Stimulated activated naive CD8-positive, alpha-beta T cell treated with anti-CD3 and anti-CD28 coated beads, Interleukin-15, amount 100 ng/mL, for 72 hours (primary cell): ENCODE results near the gene IL36B.
A peak's percentile ranks its signal among the peaks of the same experiment; 100 is the strongest.

Experiments
- ATAC-seq: fragments of 150-1000 bp; cut with Tn5 transposase; 2 replicates; pipeline ENCODE4 v1.10.0; 2021; ENCODE audit warnings: mild to moderate bottlenecking, moderate library complexity
- DNase-seq, 2 donors: peaks; one replicate each; pipeline ENCODE4 v3.0.0; 2021 to 2022
- H3K27ac Mint-ChIP-seq, 2 donors: one replicate each; pipeline ENCODE4 v1.8.0; 2022; ENCODE audit warnings: mild to moderate bottlenecking in 2 of 2, mixed read lengths in 2 of 2, moderate library complexity in 2 of 2
- H3K27me3 Mint-ChIP-seq: one replicate; pipeline ENCODE4 v1.8.0; 2022; ENCODE audit warnings: mixed read lengths
- H3K4me1 Mint-ChIP-seq: one replicate; pipeline ENCODE4 v1.8.0; 2022; ENCODE audit warnings: mild to moderate bottlenecking, mixed read lengths
- H3K4me3 Mint-ChIP-seq, 2 donors: one replicate each; pipeline ENCODE4 v1.8.0; 2022; ENCODE audit warnings: mild to moderate bottlenecking in 2 of 2, mixed read lengths in 2 of 2, moderate library complexity in 1 of 2
- H3K9me3 Mint-ChIP-seq, 2 donors: one replicate each; pipeline ENCODE4 v1.8.0; 2022; ENCODE audit warnings: mixed read lengths in 2 of 2

The IL36B gene

GRCh38 chr2:113064898-113065297 is 12.2 kb upstream of the IL36B start:
- Mint-ChIP-seq H3K27me3 (no peaks in the 10 kb centered on the region), H3K4me3 (no peak overlapping the region), H3K9me3 (peaks cover 7 to 8% of the 10 kb centered on the region in 2 donors), H3K27ac (no peak overlapping the region), H3K4me1 (no peaks in the 10 kb centered on the region)
- DNase-seq (no peak), ATAC-seq (no peak)

DNA sequence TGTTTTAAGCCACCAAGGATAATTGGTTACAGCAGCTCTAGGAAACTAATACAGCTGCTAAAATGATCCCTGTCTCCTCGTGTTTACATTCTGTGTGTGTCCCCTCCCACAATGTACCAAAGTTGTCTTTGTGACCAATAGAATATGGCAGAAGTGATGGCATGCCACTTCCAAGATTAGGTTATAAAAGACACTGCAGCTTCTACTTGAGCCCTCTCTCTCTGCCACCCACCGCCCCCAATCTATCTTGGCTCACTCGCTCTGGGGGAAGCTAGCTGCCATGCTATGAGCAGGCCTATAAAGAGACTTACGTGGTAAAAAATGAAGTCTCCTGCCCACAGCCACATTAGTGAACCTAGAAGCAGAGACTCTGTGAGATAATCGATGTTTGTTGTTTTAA is 11.6 kb upstream of the IL36B start:
- Mint-ChIP-seq H3K4me1 (no peaks in the 10 kb centered on the region), H3K27ac (no peak overlapping the region), H3K9me3 (peaks cover 7 to 8% of the 10 kb centered on the region in 2 donors), H3K4me3 (no peak overlapping the region), H3K27me3 (no peaks in the 10 kb centered on the region)
- ATAC-seq (no peak), DNase-seq (no peak)

GRCh38 chr2:113061896-113062770 is 9.5 kb upstream of the IL36B start:
- Mint-ChIP-seq H3K27ac (no peak overlapping the region), H3K27me3 (no peaks in the 10 kb centered on the region), H3K9me3 (peaks cover 3 to 7% of the 10 kb centered on the region in 2 donors), H3K4me1 (no peaks in the 10 kb centered on the region), H3K4me3 (no peak overlapping the region)
- no peak for ATAC-seq
- no peak for DNase-seq

GRCh38 chr2:113061241-113061640 is 8.6 kb upstream of the IL36B start:
- Mint-ChIP-seq H3K27ac (no peak overlapping the region), H3K4me1 (no peaks in the 10 kb centered on the region)

DNA sequence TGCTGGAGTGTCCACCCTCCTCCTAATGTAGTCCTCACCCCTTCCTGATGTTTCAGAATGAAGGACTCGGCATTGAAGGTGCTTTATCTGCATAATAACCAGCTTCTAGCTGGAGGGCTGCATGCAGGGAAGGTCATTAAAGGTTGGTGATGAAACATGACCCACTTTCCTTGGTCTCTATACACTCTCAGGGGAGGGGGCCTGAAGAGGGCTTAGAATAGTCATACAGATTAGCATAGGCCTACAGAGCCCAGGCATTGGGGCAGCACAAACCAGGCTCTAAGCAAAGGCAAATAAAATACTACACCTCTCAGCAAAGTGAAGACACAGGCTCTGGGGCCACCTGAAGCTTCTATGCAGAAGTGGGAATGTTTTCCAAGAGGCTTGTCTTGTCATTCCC is 8.1 kb upstream of the IL36B start:
- H3K4me1 Mint-ChIP-seq = no peaks in the 10 kb centered on the region
- H3K4me3 Mint-ChIP-seq = no peak overlapping the region
- no peak for ATAC-seq
- no peak overlapping the region for H3K27ac Mint-ChIP-seq
- H3K27me3 Mint-ChIP-seq = no peaks in the 10 kb centered on the region
- DNase-seq = no peak
- H3K9me3 Mint-ChIP-seq = peaks cover 2 to 7% of the 10 kb centered on the region in 2 donors

More at GRCh38 chr2:113061241-113061640, 8.6 kb upstream of the IL36B start:
- Mint-ChIP-seq H3K9me3 (peaks cover 0 to 2% of the 10 kb centered on the region in 2 donors), H3K27me3 (no peaks in the 10 kb centered on the region), H3K4me3 (no peak overlapping the region)
- no peak for DNase-seq
- ATAC-seq = no peak

DNA sequence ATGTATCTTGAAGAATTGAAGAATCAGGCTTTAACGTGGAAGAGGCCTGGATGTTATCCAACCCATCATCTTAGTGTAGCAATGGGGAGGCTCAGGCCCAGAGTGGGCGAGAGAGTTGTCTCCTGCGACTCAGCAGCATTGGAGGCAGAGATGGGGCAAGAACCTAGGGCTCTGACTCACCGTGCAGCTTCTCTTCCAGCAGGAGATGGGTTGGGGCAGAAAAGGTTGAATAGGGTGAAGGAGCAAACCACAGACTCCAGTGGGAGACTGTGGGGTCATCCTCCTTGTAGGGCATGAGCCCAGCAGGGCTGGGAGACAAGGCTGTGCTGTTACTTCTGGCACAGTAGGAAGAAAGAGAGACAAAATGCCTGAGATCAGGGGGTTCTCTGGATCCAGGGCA is 7.7 kb upstream of the IL36B start:
- H3K4me3 Mint-ChIP-seq = no peak overlapping the region
- no peaks in the 10 kb centered on the region for H3K4me1 Mint-ChIP-seq
- H3K9me3 Mint-ChIP-seq = peaks cover 6 to 11% of the 10 kb centered on the region in 2 donors
- no peak for DNase-seq
- H3K27me3 Mint-ChIP-seq = no peaks in the 10 kb centered on the region
- no peak overlapping the region for H3K27ac Mint-ChIP-seq
- no peak for ATAC-seq

- Mint-ChIP-seq H3K27me3 (no peaks in the 10 kb centered on the region), H3K27ac (peak within 1 kb of the TSS in 1 of 2 donors; percentile 55), H3K9me3 (peaks cover 14 to 22% of the 10 kb centered on the region in 2 donors), H3K4me3 (no peak within 1 kb of the TSS), H3K4me1 (no peaks in the 10 kb centered on the region)
- DNase-seq (no peak), ATAC-seq (no peak)
These were observed 6.6 kb upstream of the IL36B start, which contains the start of gene IL36RN for GRCh38 chr2:113058998-113059960. Gene IL36RN, plus strand, starts transcription at chr2:113059198. Its CDS starts 241 bp downstream, at chr2:113059439.

- peak overlapping the region in 1 of 2 donors; percentile 55 for H3K27ac Mint-ChIP-seq
- no peak for DNase-seq
- H3K9me3 Mint-ChIP-seq = peaks cover 20 to 29% of the 10 kb centered on the region in 2 donors
- ATAC-seq = no peak
- no peaks in the 10 kb centered on the region for H3K27me3 Mint-ChIP-seq
- H3K4me1 Mint-ChIP-seq = no peaks in the 10 kb centered on the region
- H3K4me3 Mint-ChIP-seq = no peak overlapping the region
These were observed 5.8 kb upstream of the IL36B start for GRCh38 chr2:113058411-113058994.

DNA sequence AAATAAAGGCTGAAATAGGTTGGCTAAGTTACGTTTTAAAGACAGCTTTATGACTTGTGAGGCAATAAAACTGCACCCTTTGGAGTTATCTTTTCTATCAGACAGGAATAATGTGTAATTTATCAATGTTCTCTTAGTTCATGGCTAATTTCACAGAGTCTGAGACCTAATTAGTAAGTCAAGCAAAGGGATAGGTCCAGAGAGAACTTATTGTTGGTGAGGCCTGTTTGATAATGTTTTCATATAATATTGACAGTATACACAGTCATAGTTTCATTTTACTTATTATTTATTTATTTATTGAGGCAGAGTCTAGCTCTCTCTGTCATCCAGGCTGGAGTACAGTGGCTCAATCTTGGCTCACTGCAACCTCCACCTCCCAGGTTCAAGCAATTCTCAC is 4.5 kb upstream of the IL36B start:
- H3K27me3 Mint-ChIP-seq = no peaks in the 10 kb centered on the region
- ATAC-seq = no peak
- no peak overlapping the region for H3K27ac Mint-ChIP-seq
- H3K4me1 Mint-ChIP-seq = no peaks in the 10 kb centered on the region
- peaks cover 20 to 29% of the 10 kb centered on the region in 2 donors for H3K9me3 Mint-ChIP-seq
- no peak overlapping the region for H3K4me3 Mint-ChIP-seq
- no peak for DNase-seq

DNA sequence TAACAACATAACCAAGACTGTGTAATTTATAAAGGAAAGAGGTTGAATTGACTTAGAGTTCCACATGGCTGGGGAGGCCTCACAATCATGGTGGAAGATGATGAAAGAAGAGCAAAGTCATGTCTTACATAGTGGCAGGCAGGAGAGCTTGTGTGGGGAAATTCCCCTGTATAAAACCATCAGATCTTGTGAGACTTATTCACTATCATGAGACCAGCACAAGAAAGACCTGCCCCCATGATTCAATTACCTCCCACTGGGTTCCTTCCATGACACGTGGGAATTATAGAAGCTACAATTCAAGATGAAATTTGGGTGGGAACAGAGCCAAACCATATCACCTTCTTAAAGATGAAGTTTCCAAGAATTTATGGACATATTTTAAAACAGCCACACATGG is 3.9 kb upstream of the IL36B start:
- H3K4me3 Mint-ChIP-seq = no peak overlapping the region
- H3K4me1 Mint-ChIP-seq = no peaks in the 10 kb centered on the region
- peaks cover 20 to 29% of the 10 kb centered on the region in 2 donors for H3K9me3 Mint-ChIP-seq
- H3K27me3 Mint-ChIP-seq = no peaks in the 10 kb centered on the region
- peak; percentile 35 for ATAC-seq
- peak overlapping the region in 1 of 2 donors; percentile 59 for H3K27ac Mint-ChIP-seq
- no peak for DNase-seq

- Mint-ChIP-seq H3K27ac (peak overlapping the region in 1 of 2 donors; percentile 79), H3K4me1 (no peaks in the 10 kb centered on the region), H3K9me3 (peaks cover 20 to 36% of the 10 kb centered on the region in 2 donors), H3K27me3 (no peaks in the 10 kb centered on the region), H3K4me3 (no peak overlapping the region)
- no peak for DNase-seq
- no peak for ATAC-seq
These were observed 1.4 kb upstream of the IL36B start for GRCh38 chr2:113054066-113054465.

DNA sequence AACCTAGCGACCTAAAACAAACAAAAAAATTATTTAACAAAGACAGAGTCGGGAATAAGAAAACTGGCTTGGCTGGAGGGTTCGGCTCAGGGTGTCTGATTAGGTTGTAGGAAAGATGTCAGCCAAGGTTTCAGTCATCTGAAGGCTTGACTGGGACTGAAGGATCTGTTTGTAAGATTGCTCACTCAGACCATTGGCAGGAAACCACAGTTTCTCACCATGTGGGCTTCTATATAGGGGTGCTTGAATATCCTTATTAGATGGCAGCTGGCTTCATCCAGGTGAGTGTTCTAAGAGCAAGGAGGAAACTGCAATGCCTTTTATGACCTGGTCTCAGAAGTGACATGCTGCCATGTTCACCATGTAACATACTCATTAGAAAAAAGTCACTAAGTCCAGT is 999 bp upstream of the IL36B start:
- H3K27me3 Mint-ChIP-seq = no peaks in the 10 kb centered on the region
- no peak overlapping the region for H3K4me3 Mint-ChIP-seq
- H3K4me1 Mint-ChIP-seq = no peaks in the 10 kb centered on the region
- ATAC-seq (peak; percentile 52), DNase-seq (no peak)
- H3K27ac Mint-ChIP-seq = peak overlapping the region in 1 of 2 donors; percentile 79
- peaks cover 20 to 36% of the 10 kb centered on the region in 2 donors for H3K9me3 Mint-ChIP-seq

GRCh38 chr2:113050921-113051895 is 1.5 kb downstream of the IL36B start:
- no peak for ATAC-seq
- Mint-ChIP-seq H3K4me3 (no peak overlapping the region), H3K27ac (no peak overlapping the region)

DNA sequence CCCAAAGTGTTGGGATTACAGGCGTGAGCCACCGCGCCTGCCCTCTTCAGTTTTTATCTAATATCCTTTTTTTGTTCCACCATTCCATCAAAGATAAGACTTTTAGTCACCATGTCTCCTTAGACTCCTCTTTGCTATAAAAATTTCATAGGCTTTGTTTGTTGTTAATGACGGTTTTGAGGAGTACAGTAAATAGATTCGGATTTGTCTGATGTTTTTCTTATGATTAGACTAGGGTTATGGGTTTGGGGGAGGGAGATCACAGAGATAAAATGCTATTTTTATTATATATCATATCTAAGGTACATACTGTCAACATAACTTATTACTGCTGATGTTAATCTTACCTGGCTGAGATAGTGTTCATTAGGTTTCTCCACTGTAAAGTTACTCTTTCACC is 6.2 kb downstream of the IL36B start:
- Mint-ChIP-seq H3K27me3 (no peaks in the 10 kb centered on the region), H3K27ac (no peak overlapping the region), H3K9me3 (peaks cover 0 to 7% of the 10 kb centered on the region in 2 donors), H3K4me3 (no peak overlapping the region), H3K4me1 (no peaks in the 10 kb centered on the region)
- ATAC-seq (no peak), DNase-seq (no peak)

More at GRCh38 chr2:113050921-113051895, 1.5 kb downstream of the IL36B start:
- H3K4me1 Mint-ChIP-seq = no peaks in the 10 kb centered on the region
- no peaks in the 10 kb centered on the region for H3K27me3 Mint-ChIP-seq
- H3K9me3 Mint-ChIP-seq = peaks cover 20 to 34% of the 10 kb centered on the region in 2 donors
- no peak for DNase-seq
